DMS79 treated with DMSO at 0.1 percent for 48 hours (cell line): ENCODE data around the gene SLC25A47.
"Not testable (repeated sequence)": the region's sequence is repeated elsewhere in the genome, so short reads cannot be mapped to it uniquely, and the experiment has no call there.

Experiments used
- DNase-seq: peaks from one replicate; lab custom pipeline; 2025; lab: John Stamatoyannopoulos, UW

SLC25A47 gene, protein sequence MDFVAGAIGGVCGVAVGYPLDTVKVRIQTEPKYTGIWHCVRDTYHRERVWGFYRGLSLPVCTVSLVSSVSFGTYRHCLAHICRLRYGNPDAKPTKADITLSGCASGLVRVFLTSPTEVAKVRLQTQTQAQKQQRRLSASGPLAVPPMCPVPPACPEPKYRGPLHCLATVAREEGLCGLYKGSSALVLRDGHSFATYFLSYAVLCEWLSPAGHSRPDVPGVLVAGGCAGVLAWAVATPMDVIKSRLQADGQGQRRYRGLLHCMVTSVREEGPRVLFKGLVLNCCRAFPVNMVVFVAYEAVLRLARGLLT

DNA sequence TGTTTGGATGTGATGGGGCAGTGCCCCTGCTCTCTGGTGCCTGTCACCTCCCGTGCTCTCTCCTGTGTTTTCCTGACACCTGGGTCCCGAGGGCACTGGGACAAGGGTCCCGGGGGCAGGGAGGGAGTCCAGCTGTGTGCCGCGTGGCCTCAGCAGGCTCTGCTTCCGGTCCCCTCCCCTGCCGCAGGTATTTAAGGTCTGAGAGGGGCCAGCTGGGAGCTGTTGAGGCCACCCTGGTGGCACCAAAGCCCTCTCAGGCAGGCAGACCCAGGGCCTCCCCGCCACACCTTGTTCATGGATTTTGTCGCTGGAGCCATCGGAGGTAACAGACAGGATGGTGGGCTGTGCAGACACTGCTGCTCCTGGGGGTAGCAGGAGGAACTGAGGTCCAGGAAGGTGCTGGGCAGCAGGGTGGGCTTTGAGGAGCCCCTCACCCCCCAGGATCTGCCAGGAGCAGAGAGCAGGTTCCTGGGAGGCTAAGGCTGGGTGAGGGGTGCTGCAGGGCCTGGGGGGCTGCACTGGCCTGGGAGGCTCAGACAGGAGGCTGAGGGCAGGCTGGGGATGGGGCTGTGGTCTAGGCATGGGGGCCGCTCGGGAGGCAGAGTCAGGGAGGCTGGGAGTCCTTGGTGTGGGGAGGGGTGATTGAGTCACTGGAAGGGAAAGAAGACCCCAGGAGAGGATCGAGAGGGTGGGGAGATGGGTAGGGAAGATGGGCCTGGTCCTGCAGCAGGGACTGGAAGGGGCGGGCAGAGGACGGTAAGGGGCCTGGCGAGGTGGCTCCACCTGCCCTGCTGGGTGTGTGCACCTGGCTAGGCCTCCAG is at the start of gene SLC25A47:
Gene SLC25A47, plus strand, starts transcription at position 219 of the 821 bp plus-strand sequence. Its CDS starts 76 bp downstream, at position 295.
- DNase-seq, result no peak

DNA sequence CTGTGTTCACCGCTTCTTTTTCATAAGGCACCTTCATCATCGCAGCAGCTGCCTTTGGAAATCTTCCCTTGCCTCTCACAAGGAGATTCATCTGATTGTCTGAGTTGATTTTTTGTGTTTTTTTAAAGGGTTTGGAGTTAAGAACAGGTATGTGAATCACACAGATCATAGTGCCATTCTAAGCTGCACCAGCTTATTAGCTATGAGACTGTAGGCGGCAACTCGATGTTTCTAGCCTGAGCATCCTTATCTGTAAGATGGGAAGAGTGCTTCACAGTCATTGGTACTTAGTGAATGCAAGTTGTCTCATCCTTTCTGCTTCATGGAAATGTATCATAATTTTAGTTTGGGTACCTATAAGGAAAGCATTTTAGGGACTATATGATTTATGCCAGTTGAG is 48.9 kb upstream of the SLC25A47 start:
- no peak for DNase-seq

DNA sequence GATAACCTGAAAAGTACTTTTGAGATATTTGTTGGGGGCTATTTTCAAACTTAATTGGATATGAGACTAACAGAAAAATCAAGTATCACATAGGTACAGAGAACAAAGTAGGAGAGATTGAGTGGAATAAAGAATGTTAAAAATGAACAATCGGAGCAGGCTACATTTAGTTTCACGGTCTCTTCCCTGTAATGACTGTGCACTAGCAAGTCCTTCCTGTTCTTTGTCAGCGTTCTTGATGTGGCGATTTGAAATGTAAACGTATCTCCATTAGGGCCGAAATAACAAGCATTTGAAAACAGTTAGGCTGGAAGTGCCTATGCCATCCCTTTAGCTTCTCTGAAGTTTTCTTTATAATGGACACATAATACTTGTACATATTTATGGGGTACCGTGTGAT is 47.9 kb upstream of the SLC25A47 start:
- DNase-seq, result no peak

DNA sequence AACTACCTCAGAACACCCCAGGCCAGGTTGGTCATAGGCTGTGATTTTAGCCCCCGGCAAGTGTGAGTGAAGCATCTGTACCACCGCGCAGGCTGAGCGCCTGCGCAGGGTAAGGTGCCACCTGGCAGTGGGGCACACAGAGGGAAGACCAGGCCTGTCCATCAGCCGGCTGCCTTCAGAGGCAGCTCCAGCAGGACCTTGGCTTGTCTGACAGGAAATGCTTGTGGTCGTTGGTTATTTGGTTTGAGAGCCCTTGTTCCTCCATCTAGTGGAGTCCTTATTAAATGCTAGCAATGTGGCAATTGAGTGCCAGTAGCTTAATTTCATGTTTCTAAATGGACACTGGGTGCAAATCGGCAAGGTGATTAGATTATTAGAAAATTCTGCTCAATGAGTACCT is 44.4 kb upstream of the SLC25A47 start:
- peak; percentile 96 for DNase-seq

DNA sequence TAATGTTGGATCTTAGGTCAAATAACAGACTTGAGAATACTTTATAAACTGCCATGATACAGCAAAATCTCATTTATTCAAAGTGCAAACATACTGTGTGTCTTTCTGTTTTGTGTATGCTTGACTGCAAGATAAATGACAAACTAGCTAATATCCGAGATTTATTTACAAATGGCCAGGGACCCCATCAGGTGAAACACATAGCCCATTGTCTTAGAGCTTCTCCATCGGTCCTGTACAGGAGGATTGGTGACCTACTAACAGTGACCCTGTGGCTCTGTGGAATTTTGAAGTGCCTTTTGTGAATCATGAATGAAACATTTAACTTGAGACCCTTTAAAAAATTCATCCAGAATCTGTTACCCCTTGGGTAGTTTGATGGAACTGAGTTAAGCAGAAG is 44.0 kb upstream of the SLC25A47 start:
- no peak for DNase-seq

DNA sequence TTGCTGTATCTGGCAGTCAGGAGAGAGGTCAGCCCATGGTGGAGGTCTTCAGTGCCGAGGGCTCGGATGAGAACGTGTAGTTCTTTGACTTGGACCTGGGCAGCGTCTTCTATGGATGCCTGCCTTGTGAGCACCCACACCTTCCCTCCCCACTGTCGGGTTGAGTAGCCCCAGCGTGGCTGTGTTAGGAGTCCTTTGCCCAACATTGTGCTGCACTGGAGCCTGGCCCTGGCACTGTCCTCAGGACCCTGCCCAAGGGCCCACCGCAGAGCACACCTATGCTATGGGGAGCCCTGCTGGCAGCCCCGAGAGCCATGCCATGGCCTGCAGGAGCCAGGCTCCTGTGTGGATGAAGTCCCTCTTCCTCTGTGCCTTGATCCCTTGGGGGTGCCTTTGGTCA is 43.6 kb upstream of the SLC25A47 start:
- DNase-seq, result no peak

DNA sequence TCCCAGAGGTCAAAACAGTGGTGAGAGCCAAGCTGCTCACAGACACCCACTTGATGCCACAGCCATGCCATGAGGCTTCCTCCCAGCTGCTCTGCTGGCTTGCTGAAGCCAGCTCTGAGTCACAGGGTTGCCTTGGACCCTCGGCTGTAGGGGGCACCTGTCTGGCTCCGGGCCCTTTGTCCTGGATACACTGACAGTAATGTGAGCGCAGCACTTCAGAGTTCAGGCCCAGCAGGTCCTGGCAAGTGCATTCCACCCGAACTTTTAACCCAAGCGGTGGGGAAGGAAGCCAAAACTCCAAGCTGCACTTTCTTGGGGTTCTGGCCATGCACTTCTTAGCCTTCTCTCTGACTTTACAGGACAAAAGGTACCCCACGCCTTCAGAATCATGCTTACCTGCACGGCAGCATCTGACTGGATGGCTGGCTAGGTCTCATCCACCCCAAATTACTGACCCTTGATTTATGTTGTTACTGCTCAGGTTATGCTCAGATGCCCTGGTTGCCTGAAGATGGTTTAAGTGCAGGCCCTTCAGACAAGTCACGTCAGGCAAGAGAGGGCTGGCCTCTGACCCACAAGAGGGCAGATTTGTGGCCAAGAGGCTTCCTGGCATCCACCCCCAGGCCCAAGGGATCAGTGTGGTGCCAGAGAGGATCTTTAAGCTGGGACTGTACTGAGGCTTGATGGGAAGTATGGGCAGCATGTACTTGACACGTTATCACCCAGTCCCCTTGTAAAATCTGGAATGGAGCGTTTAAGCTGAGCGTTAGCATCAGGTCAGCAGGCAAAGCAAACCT is 41.7 kb upstream of the SLC25A47 start:
- DNase-seq, result peak; percentile 98

DNA sequence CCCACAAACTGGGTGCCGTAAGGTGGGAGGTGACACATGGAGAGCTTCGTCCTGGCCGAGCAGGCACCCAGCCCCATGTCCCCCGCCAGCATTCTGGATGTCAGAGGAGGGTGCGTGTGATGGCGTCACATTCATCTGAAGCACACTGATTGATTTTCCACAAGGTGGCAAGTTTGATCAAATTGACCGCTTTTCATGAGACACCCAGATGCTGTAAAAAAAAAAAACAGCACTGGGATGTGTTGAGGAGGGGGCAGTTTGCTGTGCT is 41.1 kb upstream of the SLC25A47 start:
- DNase-seq, result no peak

DNA sequence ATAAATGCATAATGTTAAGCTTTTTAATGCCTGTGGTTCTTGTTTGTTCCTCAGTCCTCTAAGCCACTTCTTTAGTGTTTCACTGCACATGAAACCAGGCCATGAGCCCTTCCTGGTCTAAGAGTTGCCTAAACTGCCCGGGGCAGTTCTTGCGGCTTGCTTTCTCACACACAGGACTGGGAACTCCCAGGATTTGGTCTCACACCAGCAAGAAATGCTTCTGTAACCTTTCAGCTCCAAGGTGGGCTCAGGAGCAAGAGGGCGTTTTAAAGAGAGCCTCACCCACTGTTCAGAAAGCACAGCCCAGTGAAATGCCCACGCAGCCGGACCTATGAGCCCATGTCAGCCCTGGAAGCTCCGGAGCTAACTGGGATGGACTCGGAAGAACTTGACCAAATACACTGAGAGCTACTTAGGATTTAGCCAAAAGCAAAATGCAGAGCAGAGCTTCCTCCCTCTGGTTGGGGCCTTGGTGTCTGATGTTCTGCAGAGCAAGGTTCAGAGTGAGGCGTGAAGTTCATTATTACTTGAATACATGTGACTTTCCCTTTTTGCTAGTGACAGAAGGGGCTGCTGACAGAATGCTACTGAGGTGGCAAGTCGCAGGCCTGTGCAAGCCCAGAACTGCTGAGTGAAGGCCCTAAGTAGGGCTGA is 40.2 kb upstream of the SLC25A47 start:
- DNase-seq, result no peak

DNA sequence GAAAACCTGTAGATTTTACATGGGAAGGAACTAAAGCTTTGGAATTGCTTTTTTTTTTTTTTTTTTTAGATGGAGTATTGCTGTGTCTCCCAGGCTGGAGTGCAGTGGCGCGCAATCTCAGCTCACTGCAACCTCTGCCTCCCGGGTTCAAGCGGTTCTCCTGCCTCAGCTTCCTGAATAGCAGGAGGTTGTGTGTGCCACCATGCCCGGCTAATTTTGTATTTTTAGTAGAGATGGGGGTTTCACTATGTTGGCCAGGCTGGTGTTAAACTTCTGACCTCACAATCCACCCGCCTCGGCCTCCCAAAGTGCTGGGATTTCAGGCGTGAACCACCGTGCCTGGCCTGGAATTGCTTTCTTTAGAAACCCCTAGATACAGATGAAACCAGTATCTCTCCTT is 39.7 kb upstream of the SLC25A47 start:
- not testable (repeated sequence) for DNase-seq

DNA sequence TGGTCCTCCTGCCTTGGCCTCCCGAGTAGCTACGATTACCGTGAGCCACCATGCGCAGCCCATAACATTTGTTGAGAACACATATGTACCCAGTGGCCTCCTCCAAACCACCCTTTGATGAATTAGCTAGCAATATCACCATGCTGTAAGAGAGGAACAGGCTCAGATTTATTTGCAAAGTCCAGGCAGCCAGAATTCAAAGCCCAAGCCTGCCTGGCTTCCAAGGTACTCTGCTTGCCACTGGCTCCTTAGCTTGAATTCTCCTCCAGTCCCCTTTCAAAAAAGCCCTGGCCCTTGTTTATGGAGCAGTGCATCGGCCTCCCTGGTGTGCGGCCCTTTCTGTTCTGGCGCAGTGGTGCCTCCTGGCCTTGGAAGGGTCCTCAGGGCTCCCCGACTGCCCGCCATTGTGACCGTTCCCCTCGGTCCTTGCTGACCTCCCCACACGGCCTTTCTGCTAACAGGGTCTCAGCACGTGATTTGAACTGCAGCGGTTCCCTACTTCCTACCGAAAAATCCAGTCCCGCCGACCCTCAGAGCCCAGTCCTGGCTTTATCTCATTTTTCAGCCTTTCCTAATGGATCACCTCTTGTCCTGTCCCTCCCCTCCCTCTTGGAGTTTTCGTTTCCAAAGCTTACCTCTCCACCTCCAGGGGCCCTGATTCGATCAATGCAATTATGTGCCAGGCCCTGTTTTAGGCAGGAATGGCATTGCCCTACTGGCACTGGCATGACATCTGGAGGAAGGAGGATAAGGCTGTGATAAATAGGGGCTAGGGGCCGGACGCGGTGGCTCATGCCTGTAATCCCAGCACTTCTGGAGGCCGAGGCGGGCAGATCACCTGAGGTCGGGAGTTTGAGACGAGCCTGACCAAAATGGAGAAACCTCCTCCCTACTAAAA is 38.9 kb upstream of the SLC25A47 start:
- no peak for DNase-seq

DNA sequence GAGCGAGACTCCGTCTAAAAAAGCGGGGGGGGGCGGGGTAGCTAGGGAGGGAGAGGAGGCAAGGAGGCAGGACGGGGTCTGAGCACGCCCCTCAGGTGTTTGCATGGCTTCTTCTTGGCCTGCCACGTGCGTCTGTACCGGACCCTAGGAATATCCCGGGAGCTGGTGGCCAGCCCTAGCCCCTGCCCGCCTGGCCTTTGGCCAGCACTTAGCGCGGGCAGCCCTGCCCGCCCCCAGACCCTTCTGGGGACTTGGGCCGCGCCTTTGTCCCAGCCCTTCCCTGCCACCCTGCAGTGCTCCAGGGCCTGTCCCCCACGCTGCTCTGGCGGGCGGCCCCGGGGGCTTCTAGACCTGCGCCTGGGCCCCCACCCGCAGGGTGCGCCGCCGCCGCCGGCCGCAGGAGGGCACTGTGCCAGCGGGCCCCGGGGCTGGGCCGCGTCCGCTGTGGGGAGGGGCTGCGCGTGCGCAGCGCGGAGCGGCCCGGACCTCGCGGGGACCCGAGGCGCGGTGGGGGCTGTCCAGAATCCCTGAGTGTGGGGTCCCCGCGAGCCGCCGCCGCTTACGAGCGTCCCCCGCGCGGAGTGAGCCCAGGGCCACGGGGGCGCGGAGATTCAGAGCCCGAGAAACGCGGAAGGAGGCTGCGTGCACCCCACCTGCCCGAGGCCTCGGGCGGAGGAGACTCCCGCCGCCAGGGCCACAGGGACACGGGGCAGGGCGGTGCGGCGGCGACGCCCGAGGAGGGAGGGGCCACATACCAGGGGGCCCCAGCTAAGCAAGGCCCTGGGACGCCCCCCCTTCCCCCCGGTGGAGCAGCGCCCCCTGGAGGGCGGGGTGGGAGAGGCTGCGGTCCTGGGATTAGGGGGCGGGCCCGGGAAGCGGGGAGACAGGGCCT is 37.9 kb upstream of the SLC25A47 start:
- peak; percentile 54 for DNase-seq

DNA sequence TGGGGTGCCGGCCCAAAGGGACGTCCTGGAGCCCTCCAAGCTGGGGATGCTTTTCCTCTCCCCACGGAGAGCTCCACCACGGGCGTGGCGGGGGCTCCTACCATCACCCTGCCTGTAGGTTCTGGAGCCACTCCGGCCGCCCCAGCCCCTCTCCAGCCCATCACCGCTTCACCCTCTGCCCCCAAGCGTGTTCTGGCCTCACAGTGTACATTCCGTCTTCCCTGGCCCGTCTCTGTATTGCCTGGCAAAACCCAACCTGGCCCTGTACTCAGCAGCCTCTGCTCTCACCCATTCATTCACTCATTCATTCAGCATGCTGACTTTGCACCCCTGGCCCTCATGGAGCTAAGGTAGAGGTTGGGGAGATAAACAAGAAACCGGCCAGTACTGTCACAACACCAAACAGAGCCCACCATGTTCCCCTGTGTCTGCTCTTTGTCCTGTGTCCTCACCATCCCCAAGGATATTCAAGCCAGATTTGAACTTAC is 37.2 kb upstream of the SLC25A47 start:
- no peak for DNase-seq

DNA sequence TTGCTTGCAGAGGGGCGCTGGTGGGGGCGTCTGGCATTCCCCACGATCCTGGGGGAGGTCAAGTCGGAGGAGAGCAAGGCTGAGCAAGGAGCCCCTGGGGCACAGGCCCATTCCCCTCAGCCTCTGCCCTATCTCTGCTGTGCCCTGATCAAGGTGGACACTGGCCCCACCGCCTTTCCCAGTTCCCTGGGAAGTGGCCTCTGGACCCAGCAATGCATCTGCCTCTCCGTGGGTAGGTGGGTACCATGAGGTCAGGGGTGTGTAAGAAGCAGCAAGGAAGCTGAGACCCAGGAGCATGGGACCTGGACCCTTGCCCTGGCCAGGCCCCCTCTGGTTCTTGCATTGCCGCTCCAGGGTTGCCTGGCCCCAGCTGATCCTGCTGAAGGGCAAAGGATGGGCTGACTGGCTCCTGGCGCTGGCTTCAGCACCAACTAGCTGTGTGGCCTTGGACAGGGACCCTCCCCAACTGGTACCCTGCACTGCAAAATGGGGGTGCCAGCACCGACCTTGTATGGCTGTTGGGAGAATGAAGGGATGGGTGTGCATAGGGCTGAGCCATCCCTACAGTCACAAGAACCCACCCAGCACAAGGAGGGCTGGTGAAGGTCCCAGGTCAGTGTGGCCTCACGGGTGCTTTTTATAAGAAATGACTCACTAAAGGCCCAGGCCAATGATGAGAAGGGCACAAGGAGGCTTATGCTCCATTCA is 36.5 kb upstream of the SLC25A47 start:
- DNase-seq, result no peak

DNA sequence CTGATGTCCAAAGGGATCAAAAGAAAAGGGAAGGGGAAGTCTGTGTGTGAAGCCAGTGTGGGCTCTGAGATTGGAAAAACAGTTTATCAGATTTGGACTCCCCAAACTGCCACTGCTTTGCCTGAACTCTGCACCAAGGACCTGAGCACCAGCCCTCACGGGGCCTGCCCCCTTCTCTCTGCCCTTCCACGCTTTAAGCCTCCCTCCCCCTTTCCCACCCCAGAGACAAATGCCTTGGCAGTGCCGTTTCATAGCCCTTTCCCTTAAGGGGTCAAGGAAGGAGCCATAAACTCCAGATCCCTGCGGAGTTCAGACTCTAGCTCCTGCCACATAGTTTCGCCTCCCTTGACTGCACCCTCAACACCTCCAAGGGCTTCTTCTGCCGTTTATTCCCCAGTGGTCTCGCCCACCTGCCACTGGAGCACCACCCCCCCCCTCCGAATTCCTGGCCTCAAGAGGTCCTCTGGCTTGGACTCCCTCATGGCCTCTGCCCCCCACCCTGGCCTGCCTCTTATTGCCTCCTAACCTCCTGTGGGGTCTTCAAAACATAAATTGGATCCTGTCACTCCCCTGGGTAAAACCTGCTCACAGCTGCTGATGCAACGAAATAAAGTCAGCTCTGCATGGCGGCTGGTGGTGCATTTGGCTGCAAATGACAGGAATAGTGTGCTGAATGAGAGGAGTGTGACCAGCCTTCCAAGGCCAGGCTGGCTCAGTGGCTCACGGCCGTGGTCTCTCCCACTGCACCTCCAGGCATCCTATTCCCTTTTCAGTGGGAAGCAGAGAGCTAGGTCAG is 35.7 kb upstream of the SLC25A47 start:
- DNase-seq, result no peak

DNA sequence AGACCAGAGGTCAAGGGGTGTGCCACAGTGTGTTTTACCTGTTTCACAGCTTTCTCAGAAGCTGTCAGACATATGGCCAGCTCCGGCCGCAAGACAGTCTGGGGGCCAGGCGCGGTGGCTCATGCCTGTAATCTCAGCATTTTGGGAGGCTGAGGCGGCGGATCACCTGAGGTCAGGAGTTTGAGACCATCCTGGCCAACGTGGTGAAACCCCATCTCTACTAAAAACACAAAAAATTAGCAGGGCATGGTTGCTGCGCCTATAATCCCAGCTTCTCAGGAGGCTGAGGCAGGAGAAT is 35.2 kb upstream of the SLC25A47 start:
- not testable (repeated sequence) for DNase-seq

DNA sequence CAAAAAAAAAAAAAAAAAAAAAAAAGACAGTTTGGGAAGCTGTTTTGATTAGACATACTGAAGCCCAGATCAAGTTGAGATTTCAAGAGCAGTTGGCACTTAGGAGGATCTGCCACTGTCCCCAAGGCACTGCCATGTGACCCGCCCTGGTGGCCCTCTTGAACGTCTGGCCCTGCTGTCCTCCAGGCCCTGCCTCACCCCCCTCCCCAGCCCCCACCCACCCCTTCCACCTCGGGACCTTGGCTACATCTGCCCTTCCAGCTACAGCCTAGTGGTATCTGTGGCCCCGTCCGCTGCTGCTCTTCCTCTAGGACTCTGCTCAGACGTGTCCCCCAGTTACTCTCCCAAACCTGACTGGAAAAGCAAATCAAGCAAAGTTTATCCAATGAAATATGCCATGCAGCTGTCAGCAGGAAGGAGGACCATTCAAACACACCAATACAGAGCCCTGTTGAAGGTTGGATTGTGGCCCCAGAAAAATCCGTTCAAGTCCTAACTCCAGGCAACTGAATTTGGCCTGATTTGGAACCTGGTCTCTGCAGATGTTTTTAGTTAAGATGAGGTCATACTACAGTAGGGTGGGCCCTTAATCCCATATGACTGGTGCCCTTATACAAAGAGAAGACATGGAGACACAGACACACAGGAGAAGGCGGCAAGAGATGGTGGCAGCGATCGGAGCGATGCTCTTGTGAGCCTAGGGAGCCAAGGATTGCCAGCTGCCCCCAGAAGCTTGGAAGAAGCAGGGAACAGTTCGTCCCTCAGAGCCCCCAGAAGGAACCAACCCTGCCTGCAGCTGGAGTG is 34.6 kb upstream of the SLC25A47 start:
- DNase-seq, result no peak
